Globus pallidus (tissue), 1 donor: ENCODE results near the gene CDCA5.
A peak's percentile ranks its signal among the peaks of the same experiment; 100 is the strongest.
"Not testable (repeated sequence)": the region's sequence is repeated elsewhere in the genome, so short reads cannot be mapped to it uniquely, and the experiment has no call there.

Source experiments
- DNase-seq: peaks from one replicate; pipeline ENCODE4 v3.0.0-alpha.2; 2015; ENCODE audit warnings: low spot score

The CDCA5 gene

GRCh38 chr11:65118891-65119669, 35.2 kb upstream of the CDCA5 start:
- not testable (repeated sequence) for DNase-seq

GRCh38 chr11:65118097-65118837, 34.4 kb upstream of the CDCA5 start:
- no peak for DNase-seq

GRCh38 chr11:65117206-65118096, 33.6 kb upstream of the CDCA5 start, which contains the start of gene ZNHIT2:
TSS of gene ZNHIT2 (minus strand) at chr11:65117701. CDS start at chr11:65117653, 48 bp downstream.
- DNase-seq = peak; percentile 99

- DNase-seq = no peak
Measured at GRCh38 chr11:65116370-65117205, 32.7 kb upstream of the CDCA5 start.

- no peak for DNase-seq
Measured at GRCh38 chr11:65115361-65116082, 31.7 kb upstream of the CDCA5 start.

- no peak for DNase-seq
Measured at GRCh38 chr11:65114538-65115171, 30.8 kb upstream of the CDCA5 start.

GRCh38 chr11:65113839-65114238, 30.0 kb upstream of the CDCA5 start:
- DNase-seq = no peak

GRCh38 chr11:65113361-65113756, 29.5 kb upstream of the CDCA5 start:
- no peak for DNase-seq

GRCh38 chr11:65112546-65113360, 28.9 kb upstream of the CDCA5 start:
- DNase-seq = no peak

- peak; percentile 97 for DNase-seq
Measured at GRCh38 chr11:65111744-65112545, 28.1 kb upstream of the CDCA5 start, which contains the start of gene TM7SF2. TSS of gene TM7SF2 (plus strand) at chr11:65111872. CDS start at chr11:65112016, 144 bp downstream.

- DNase-seq = no peak
Measured at GRCh38 chr11:65111159-65111743, 27.4 kb upstream of the CDCA5 start.

- peak; percentile 82 for DNase-seq
Measured at GRCh38 chr11:65110354-65110861, 26.6 kb upstream of the CDCA5 start.

- no peak for DNase-seq
Measured at GRCh38 chr11:65109231-65110198, 25.7 kb upstream of the CDCA5 start.

GRCh38 chr11:65108469-65109123, 24.8 kb upstream of the CDCA5 start:
- DNase-seq = no peak

- no peak for DNase-seq
Measured at GRCh38 chr11:65107751-65108468, 24.1 kb upstream of the CDCA5 start.
